ENCODE measurements around the gene TAB2. TPM values are rescaled to one million over a fixed set of nuclear protein-coding genes. Genes with fewer than 3 reads are reported as not detected.

Gene TAB2
- total and polyA plus RNA-seq, 2 experiments from 2014 or later, result 19.8 to 59.2 TPM

DNA sequence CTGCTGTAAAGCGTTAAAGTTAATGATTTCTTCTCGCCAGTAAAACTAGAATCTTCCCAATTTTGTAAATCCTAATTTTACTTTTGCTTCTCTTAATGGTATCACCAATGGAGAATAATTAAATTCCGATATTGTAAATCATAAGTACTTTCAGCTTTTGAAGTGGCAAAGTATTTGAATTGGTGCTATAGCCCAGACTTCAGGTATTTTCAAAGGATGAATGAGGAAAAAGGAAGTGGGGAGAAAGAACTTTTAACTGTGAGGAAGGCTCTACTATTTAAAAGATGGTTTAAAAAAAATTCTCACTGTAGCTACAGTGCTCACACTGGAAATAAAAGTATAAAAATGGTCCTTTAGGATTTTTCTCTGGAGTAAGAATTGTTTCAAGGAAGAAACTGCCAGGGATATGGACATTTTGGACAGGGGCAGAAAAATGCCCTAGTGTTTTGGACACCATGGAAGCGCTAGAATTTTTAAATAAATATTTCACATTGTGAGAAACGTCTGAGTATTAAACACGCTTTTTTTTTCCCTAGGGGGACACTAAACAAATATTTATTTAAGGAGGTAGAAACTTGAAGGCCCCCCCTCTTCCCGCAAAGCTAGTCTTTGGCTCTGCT is 1.3 kb upstream of the TAB2 start (continued):
- TF ChIP-seq, protein P1, sequence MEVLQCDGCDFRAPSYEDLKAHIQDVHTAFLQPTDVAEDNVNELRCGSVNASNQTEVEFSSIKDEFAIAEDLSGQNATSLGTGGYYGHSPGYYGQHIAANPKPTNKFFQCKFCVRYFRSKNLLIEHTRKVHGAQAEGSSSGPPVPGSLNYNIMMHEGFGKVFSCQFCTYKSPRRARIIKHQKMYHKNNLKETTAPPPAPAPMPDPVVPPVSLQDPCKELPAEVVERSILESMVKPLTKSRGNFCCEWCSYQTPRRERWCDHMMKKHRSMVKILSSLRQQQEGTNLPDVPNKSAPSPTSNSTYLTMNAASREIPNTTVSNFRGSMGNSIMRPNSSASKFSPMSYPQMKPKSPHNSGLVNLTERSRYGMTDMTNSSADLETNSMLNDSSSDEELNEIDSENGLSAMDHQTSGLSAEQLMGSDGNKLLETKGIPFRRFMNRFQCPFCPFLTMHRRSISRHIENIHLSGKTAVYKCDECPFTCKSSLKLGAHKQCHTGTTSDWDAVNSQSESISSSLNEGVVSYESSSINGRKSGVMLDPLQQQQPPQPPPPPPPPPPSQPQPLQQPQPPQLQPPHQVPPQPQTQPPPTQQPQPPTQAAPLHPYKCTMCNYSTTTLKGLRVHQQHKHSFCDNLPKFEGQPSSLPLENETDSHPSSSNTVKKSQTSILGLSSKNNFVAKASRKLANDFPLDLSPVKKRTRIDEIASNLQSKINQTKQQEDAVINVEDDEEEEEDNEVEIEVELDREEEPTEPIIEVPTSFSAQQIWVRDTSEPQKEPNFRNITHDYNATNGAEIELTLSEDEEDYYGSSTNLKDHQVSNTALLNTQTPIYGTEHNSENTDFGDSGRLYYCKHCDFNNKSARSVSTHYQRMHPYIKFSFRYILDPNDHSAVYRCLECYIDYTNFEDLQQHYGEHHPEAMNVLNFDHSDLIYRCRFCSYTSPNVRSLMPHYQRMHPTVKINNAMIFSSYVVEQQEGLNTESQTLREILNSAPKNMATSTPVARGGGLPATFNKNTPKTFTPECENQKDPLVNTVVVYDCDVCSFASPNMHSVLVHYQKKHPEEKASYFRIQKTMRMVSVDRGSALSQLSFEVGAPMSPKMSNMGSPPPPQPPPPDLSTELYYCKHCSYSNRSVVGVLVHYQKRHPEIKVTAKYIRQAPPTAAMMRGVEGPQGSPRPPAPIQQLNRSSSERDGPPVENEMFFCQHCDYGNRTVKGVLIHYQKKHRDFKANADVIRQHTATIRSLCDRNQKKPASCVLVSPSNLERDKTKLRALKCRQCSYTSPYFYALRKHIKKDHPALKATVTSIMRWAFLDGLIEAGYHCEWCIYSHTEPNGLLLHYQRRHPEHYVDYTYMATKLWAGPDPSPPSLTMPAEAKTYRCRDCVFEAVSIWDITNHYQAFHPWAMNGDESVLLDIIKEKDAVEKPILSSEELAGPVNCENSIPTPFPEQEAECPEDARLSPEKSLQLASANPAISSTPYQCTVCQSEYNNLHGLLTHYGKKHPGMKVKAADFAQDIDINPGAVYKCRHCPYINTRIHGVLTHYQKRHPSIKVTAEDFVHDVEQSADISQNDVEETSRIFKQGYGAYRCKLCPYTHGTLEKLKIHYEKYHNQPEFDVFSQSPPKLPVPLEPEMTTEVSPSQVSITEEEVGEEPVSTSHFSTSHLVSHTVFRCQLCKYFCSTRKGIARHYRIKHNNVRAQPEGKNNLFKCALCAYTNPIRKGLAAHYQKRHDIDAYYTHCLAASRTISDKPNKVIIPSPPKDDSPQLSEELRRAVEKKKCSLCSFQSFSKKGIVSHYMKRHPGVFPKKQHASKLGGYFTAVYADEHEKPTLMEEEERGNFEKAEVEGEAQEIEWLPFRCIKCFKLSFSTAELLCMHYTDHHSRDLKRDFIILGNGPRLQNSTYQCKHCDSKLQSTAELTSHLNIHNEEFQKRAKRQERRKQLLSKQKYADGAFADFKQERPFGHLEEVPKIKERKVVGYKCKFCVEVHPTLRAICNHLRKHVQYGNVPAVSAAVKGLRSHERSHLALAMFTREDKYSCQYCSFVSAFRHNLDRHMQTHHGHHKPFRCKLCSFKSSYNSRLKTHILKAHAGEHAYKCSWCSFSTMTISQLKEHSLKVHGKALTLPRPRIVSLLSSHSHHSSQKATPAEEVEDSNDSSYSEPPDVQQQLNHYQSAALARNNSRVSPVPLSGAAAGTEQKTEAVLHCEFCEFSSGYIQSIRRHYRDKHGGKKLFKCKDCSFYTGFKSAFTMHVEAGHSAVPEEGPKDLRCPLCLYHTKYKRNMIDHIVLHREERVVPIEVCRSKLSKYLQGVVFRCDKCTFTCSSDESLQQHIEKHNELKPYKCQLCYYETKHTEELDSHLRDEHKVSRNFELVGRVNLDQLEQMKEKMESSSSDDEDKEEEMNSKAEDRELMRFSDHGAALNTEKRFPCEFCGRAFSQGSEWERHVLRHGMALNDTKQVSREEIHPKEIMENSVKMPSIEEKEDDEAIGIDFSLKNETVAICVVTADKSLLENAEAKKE (CRISPR knock-in tag; IDR thresholded peaks at IDR 0.05), result no peak
- TF ChIP-seq CREB1 (CRISPR knock-in tag; IDR thresholded peaks at IDR 0.05; ENCODE audit: low read depth) (no peak), NANOG (IDR thresholded peaks at IDR 0.05; ENCODE audit: borderline replicate concordance) (no peak), JUNB (IDR thresholded peaks at IDR 0.05; ENCODE audit: unreplicated experiment) (no peak), ZNF331 (CRISPR knock-in tag; IDR thresholded peaks at IDR 0.05; ENCODE audit: low read depth) (no peak)
- TF ChIP-seq, protein P2, sequence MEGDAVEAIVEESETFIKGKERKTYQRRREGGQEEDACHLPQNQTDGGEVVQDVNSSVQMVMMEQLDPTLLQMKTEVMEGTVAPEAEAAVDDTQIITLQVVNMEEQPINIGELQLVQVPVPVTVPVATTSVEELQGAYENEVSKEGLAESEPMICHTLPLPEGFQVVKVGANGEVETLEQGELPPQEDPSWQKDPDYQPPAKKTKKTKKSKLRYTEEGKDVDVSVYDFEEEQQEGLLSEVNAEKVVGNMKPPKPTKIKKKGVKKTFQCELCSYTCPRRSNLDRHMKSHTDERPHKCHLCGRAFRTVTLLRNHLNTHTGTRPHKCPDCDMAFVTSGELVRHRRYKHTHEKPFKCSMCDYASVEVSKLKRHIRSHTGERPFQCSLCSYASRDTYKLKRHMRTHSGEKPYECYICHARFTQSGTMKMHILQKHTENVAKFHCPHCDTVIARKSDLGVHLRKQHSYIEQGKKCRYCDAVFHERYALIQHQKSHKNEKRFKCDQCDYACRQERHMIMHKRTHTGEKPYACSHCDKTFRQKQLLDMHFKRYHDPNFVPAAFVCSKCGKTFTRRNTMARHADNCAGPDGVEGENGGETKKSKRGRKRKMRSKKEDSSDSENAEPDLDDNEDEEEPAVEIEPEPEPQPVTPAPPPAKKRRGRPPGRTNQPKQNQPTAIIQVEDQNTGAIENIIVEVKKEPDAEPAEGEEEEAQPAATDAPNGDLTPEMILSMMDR (conservative IDR thresholded peaks at IDR 0.05; ENCODE audit: low read depth in 2 of 2), result no peak
